Retina (tissue), 1 donor: ENCODE measurements around the gene MSI2.

ENCODE experiments used
- DNase-seq: peaks from one replicate; pipeline ENCODE4 v3.0.0-alpha.2; 2016

Gene MSI2

GRCh38 chr17:57324631-57325030, 68.3 kb downstream of the MSI2 start:
- no peak for DNase-seq

GRCh38 chr17:57326336-57326735, 70.0 kb downstream of the MSI2 start:
- no peak for DNase-seq

- no peak for DNase-seq
Observed at GRCh38 chr17:57326764-57327163, 70.4 kb downstream of the MSI2 start.

- no peak for DNase-seq
Observed at GRCh38 chr17:57327176-57327970, 71.0 kb downstream of the MSI2 start.

- no peak for DNase-seq
Observed at GRCh38 chr17:57328109-57328882, 72.0 kb downstream of the MSI2 start.

DNA sequence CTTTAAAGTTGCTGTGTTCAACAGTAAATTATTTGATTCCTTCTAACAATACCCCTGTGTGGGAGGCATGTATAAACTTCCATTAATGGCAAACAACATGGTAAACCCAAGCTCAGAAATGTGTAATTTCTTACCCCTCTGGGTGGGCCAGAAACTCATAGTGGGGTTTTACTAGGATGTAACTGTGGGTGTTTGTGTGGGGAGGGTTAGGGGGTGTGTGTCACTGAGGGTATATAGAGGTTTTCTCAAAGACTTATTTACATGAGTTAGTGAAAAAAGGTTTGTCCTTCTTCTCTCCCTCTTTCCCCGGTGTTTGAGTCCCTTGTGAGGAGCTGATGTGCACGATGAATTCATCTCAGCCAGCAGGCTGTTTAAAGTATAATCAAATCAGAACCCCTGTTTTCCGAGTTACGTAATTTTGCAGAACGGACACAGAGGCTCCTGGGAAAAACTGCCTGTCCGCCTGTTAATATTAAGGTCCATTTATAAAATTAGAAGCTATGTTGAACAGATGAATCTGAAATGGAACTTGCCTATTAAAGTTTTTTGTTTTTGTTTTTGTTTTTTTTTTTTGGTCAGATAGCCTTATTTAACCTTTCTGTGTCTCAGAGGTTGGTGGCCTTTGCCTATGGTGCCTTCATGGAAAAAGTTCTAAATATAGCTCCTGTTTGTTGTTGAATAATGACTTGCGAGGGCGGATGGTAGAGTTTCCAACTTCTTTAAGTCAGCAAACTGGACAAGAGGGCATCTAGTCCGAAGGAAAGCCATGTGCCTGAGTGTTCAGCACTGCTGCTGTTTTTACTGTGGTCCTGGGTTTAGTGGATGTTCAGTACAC, 73.3 kb downstream of the MSI2 start:
- no peak for DNase-seq

GRCh38 chr17:57330587-57330986, 74.3 kb downstream of the MSI2 start:
- no peak for DNase-seq

DNA sequence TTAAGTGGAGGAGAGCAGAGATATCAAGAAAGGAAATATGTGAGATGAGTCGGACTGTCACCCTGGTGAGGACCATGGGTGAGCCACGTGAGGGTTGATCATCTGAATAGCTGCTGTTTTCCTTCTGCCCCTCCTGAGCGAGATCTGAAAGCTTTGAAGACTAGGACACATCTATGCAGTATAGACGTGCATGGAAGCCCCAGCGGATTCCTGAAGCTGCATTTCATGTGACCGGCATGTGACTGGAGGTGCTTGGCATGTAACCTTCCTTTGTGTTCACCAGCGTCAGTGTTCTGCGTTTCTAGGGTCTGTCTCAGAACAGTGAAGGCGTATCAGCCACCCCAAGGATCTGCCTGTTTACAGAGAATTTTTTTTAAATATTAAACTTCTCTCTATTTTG, 75.1 kb downstream of the MSI2 start:
- no peak for DNase-seq

- no peak for DNase-seq
Observed at GRCh38 chr17:57332501-57332900, 76.2 kb downstream of the MSI2 start.

DNA sequence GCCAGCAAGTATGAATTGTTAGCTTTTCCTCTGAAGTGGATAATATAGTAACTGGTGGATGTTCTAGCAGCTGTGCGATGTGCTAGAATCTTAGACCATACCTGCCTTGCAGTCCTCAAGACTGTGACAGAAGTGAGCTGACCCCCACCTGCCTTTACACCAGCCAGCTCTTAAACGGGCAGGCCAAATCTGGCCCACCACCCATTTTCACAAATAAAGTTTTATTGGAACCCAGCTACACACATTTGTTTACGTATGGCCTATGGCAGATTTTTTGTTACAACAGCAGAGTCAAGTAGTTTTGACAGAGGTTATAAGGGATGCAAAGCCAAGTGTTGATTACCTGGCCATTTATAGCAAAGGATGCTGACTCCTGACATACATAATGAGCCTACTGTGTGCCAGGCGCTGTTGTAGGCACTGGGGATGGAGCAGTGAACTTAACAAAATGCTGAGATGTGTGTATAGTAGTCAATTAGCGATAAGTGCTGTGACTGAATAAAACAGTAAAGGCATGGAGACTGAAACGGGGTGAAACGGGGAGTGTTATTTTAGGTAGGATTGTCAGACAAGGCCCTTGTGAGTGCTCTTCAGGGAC, 79.0 kb downstream of the MSI2 start:
- no peak for DNase-seq

- DNase-seq: no peak
Observed at GRCh38 chr17:57337390-57337789, 81.1 kb downstream of the MSI2 start.

DNA sequence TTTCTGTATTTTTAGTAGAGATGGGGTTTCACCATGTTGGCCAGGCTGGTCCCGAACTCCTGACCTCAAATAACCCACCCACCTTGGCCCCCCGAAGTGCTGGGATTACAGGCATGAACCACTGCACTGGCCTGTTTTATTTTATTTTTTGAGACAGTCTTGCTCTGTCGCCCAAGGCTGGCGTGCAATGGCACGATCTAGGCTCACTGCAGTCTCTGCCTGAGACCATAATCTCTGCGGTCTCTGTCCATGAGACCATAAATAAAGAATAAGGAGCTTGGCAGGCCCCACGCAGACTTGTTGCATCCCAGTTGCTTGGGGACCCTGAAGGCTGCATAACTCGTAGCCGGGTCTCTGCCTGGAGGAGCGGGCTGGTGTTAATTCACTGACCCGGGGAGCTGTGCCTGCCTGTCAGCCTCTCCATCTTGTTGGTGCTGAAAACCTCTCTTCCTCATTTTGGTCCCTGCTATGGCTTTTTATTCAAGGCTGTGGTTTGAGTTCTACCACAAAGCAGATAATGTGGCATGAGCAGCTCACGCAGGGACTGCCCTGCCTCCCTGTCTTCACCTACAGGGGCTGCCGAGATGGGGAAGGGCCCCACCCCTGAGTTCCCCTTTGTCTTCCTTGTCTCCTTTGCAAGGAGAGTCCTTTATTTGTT, 82.1 kb downstream of the MSI2 start:
- DNase-seq: peak; percentile 42

- no peak for DNase-seq
Observed at GRCh38 chr17:57340160-57340981, 84.0 kb downstream of the MSI2 start.

DNA sequence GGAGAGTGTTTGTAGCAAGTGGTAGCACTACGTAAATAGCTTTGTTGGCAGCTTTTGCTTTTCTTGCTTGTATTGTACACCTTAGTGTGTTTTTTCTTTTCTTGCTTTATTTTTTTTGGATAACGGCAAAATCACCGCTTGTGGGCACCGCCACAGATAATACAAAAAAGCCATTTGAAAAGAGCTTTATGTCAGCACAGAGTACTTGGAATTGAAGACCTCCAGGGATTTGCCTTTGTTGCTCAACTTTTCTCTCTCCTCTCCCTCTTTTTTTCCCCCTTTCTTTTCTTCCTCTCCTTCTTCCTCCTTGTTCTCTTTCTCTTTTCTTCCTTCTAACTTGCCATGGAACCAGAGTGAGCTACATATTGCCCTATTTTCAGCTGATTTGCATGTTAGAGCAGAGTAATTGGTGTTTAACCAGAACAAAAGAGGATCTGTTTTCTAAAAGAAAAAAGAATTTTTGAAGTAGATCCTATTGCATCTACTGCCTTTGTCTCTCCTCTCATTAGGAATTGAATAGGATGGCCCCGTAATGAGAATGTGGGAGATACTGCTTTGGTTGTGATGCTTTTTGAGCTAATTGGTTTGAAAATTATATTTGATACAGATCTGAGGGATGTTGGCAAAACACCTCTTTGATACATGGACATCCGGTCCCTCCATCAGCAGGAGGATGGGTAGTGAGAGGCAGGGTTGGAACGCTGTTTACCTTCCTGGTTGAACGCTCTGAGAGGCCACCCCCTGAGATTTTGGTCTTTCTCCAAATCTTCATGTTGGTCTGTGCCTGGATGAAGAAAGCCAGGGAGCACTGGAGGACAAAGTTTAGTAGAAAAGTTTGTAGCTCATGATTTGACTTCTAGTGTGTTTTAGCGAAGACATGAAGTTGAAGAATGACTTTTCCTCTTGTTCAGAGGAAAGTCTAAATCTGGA, 85.6 kb downstream of the MSI2 start:
- DNase-seq: peak; percentile 58

DNA sequence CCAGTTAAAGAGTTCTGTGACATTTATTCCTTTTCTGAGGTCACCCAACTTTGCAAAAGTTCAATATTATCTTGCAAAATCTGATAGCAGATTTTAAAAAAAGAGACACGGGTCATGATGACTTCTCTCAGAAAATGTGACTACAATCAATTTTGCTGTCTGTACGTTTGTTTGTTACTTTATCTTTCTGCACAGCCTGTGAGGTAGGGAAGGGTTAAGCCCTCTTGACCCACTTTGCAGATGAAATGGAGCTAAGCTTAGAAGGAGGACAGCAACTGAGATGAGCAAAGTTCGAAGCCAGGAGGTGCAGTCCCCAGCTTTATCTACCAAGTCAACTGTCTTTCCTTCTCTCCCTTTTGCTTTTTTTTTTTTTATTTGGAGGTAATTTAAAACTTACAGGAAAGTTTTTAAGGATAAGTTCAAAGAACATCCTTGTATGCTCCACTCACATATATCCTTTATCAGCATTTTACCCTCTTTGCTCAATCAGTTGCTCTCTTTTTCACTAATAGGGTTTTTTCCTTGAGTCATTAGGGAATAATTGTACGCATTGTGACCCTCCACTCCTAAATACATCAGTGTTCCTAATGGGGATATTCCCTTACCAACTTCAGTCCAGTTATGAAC, 86.8 kb downstream of the MSI2 start:
- no peak for DNase-seq

- DNase-seq: no peak
Observed at GRCh38 chr17:57343717-57344116, 87.4 kb downstream of the MSI2 start.

- DNase-seq: no peak
Observed at GRCh38 chr17:57344261-57344660, 87.9 kb downstream of the MSI2 start.

DNA sequence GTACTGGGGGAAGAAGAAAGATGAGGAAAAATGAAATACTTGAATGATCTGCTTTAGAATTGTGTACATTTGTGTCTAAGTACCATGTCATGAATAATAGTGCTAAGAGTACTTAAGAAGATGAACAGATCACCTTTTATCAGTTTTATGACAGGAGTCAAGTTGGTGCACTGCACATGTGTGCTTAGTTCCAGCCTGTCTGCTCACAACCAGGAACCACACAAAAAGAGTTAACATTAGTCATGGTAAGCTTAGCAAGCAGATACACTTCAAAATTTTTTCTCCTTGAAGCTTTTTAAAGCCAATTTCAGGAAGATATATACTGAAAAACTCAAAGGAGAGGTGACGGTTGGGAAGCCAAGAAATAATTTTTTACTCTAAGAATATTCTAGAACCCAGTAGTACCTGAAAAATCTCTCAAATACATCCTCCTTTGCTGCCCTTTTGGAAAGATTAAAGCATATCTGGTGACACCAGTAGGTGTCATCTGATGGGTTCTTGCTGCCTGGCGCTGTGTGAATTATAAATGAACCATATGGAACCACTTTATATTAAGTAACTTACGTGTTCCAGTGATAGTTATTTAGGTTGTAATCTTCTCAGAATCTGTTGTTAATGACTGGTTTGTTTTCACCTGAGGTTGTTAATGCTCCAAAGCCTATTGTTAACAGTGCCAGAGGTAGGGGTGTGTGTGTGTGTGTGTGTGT, 93.4 kb downstream of the MSI2 start:
- no peak for DNase-seq

DNA sequence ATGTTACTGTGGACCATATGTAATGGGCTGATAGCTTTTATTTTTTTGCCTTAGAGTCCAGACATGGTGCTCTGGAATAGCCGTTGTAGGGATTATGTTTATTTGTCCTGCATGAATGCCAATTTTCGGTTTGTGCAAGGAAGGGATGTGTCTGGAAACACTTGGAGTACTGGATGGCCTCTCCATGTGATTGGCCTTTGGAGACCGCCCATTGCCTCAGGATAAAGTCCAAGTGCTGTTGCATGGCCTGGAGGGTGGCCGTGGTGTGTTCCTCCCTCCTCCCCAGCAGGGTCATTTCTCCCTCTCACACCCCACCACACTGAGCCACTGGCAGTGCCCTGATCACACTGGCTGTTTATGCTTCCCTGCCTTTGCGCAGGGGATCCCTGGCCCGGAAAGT, 93.9 kb downstream of the MSI2 start:
- no peak for DNase-seq
